Neuron (in vitro differentiated cells): ENCODE data around the gene LRRC74B.
"Not testable (repeated sequence)": the region's sequence is repeated elsewhere in the genome, so short reads cannot be mapped to it uniquely, and the experiment has no call there.

Experiments used
- H2AFZ ChIP-seq: one replicate; pipeline ENCODE4 v1.6.1; 2013; ENCODE audit warnings: low read depth, mild to moderate bottlenecking, inconsistent platforms, low read length, moderate library complexity
- H3K27me3 ChIP-seq: one replicate; pipeline ENCODE4 v1.6.1; 2013; ENCODE audit warnings: low read length; ENCODE audit not compliant: insufficient read depth
- H3K36me3 ChIP-seq: one replicate; pipeline ENCODE4 v1.6.1; 2013; ENCODE audit warnings: low read length; ENCODE audit not compliant: insufficient read depth
- H3K4me1 ChIP-seq: one replicate; pipeline ENCODE4 v1.6.1; 2013; ENCODE audit warnings: low read length; ENCODE audit not compliant: insufficient read depth
- H3K4me3 ChIP-seq: 2 replicates; pipeline ENCODE4 v1.5.1; 2013; ENCODE audit warnings: mild to moderate bottlenecking, low read length, moderate library complexity
- H3K9me3 ChIP-seq: one replicate; pipeline ENCODE4 v1.6.1; 2013; ENCODE audit warnings: low read length

LRRC74B gene

GRCh38 chr22:21009208-21009607 lies 36.5 kb upstream of the LRRC74B start:
- not testable (repeated sequence) for H2AFZ ChIP-seq, H3K27me3 ChIP-seq, H3K4me3 ChIP-seq, H3K9me3 ChIP-seq, H3K36me3 ChIP-seq
- H3K4me1 ChIP-seq: peaks cover 11% of the 10 kb centered on the region

GRCh38 chr22:21009638-21010425 lies 35.9 kb upstream of the LRRC74B start:
- H3K27me3 ChIP-seq: no peaks in the 10 kb centered on the region
- peaks cover 8% of the 10 kb centered on the region for H3K36me3 ChIP-seq
- H3K4me3 ChIP-seq: no peak overlapping the region
- no peaks in the 10 kb centered on the region for H3K9me3 ChIP-seq
- no peak overlapping the region for H2AFZ ChIP-seq
- H3K4me1 ChIP-seq: peaks cover 17% of the 10 kb centered on the region

DNA sequence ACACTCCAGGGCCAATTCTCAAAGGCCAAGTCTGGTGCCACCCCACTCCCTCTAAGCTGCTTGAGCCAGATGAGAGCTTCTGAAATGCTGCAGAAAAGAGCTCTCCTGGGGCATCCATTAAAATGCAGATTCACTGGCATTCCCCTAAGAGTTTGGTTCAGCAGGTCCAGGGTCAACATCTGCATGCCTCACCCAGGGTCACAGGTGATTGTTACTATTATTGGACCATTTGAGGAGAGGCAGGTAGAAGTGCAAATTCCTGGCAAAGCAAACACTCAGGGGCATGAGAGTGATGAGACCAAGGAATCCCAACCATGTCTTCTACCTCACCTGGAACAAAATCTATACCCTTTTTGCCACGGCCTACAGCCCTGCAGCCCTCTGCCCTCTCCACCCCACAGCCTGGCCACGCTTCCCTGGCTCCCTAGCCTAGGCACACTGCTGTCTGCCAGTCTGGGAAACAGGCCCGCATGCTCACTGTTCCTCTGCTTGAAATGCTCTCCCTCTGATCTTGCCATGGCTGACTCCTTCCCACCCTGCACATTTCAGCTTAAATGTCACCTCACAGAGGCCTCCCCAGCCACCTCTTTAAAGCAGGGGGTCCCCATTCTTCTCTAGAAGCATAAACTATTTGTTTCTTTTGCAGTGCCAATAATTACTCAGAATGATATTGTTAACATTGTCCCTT lies 35.2 kb upstream of the LRRC74B start:
- H3K9me3 ChIP-seq: no peaks in the 10 kb centered on the region
- no peak overlapping the region for H2AFZ ChIP-seq
- peaks cover 24% of the 10 kb centered on the region for H3K4me1 ChIP-seq
- no peak overlapping the region for H3K4me3 ChIP-seq
- peaks cover 8% of the 10 kb centered on the region for H3K36me3 ChIP-seq
- H3K27me3 ChIP-seq: no peaks in the 10 kb centered on the region

- peak overlapping the region; percentile 62 for H3K4me3 ChIP-seq
- peaks cover 6% of the 10 kb centered on the region for H3K36me3 ChIP-seq
- no peak overlapping the region for H2AFZ ChIP-seq
- peaks cover 30% of the 10 kb centered on the region for H3K4me1 ChIP-seq
- H3K9me3 ChIP-seq: no peaks in the 10 kb centered on the region
- H3K27me3 ChIP-seq: no peaks in the 10 kb centered on the region
These were observed 33.0 kb upstream of the LRRC74B start for GRCh38 chr22:21012446-21013407.

DNA sequence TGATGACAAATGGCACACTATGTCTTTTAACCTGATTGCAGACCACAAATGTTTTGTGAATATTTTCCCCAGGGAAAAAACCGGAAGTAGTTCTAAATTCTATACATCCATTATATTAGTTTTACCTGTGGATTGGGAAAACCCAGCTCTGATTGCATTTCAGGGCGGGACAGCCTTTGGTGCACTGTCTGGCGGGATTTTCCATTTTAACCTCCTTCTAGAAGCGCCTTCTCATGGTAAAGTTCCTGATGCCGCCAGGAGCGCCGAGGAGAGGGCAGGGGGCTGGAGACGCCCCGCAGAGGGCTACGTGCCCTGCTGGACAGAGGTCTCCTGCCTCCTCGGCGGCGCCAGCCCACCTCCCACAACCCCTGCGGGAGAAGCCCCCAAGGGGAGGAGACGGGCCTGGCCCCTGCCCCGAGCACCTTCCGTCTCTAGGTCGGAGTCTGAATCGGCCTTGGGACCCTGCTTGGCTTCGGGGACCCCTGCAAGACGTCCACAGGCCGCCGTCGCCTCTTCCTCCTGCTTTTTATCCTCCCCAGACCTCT lies 32.0 kb upstream of the LRRC74B start:
- Histone ChIP-seq H3K4me1 (peaks cover 30% of the 10 kb centered on the region), H3K9me3 (no peaks in the 10 kb centered on the region), H2AFZ (peak overlapping the region; percentile 66), H3K4me3 (peak overlapping the region; percentile 62), H3K36me3 (peaks cover under 1% of the 10 kb centered on the region), H3K27me3 (no peaks in the 10 kb centered on the region)

DNA sequence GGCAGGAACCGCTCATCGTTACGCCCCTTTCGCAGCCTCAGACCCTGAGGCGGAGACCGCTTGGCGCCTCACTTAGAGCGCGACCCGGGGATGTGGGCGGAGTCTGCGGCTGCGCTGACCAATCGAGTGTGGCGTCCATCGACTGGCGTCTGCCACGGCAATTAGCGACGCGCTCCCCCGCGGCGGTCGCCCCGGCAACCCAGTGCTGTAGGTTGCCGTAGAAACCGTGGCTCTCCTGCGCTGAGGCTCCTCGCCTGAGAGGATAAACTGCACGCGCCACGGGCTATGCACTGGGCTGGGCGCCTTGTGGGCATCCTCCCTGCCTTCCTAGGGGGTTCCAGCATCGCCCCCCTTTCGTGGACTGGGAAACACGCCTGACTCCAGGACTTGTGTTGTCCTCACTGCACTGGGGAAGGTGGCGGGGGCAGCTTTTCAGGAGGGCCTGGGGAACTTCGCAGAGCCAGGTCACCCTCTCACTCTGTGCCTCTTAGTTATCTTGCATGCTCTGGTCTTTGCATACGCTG lies 31.5 kb upstream of the LRRC74B start:
- Histone ChIP-seq H3K9me3 (no peaks in the 10 kb centered on the region), H3K4me1 (peaks cover 30% of the 10 kb centered on the region), H3K27me3 (no peaks in the 10 kb centered on the region), H3K4me3 (peak overlapping the region; percentile 62), H2AFZ (peak overlapping the region; percentile 66), H3K36me3 (no peaks in the 10 kb centered on the region)

DNA sequence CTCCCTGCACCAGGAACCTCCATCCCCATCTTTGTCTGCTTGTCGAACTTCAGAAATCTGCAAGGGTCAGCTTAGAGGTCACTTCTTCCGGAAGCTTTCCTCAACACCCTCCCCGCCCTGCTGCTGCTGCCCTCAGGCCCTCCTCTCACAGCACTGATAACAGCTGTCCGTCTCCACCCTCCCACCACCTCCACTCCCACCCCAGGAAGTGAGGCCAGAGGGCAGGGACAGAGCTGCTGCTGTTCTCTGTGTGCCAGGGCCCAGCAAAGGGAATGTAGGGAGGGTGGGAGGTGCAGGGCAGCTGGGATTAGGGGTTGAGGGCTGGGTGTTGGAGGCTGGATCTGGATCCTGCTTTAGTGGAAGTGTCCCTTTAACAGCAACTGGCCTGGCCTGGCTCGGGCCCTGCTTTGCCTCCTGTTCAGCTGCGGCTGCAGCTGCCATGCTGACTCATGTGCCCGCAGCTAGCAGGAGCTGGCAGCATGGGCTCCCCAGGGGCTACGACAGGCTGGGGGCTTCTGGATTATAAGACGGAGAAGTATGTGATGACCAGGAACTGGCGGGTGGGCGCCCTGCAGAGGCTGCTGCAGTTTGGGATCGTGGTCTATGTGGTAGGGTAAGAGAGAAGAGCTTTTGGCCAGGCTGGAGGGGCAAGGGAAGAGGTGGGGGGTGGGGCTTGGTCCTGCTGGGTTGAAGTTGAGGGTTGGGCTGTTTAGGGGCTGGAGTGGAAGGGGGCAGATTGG lies 30.9 kb upstream of the LRRC74B start, which contains the start of gene P2RX6:
P2RX6 (plus strand) TSS at position 440 of the 740 bp plus-strand sequence; CDS start at position 450, 10 bp downstream.
- Histone ChIP-seq H3K4me1 (peaks cover 30% of the 10 kb centered on the region), H3K9me3 (no peaks in the 10 kb centered on the region), H3K36me3 (no peaks in the 10 kb centered on the region), H2AFZ (peak within 1 kb of the TSS; percentile 66), H3K4me3 (peak within 1 kb of the TSS; percentile 62), H3K27me3 (no peaks in the 10 kb centered on the region)

- H3K4me1 ChIP-seq: peaks cover 30% of the 10 kb centered on the region
- no peaks in the 10 kb centered on the region for H3K36me3 ChIP-seq
- no peak overlapping the region for H2AFZ ChIP-seq
- no peaks in the 10 kb centered on the region for H3K27me3 ChIP-seq
- H3K9me3 ChIP-seq: no peaks in the 10 kb centered on the region
- H3K4me3 ChIP-seq: peak overlapping the region; percentile 62
These were observed 30.2 kb upstream of the LRRC74B start for GRCh38 chr22:21015466-21016006.

DNA sequence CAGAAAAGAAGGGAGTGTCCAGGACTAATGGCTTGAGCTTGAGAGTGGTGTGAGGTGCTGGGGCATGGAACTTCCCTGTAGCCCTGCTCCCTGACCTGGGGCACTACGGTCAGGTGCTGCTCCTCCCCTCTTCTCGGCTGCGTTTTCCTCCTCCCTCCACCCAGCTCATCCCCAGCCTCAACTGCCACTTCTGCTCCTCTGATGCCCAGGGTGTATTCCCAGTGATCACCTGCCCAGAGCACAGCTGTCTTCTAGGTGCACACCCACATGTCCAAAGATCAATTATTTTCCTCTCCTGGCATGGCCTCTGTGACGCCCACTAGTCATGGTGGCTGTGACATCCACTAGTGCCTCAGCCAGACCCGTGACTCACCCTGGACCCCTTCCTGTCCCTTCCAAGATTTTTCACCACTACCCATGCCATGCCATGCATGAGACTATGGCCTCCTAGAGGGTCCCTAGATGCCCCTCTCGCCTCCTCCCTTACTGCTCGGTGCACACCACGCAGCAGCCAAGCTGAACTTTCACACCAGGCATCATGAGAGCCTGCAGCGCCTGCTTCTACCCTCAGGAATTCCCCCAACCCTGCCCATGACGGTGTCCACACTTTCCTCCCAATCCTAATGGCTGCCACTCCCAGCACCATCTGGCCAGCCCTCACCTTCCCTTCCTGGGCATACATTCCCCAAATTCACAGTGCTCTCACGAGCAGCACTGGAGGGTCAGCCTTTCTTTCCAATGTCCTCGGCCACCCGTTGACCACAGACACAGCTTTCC lies 28.9 kb upstream of the LRRC74B start:
- no peaks in the 10 kb centered on the region for H3K36me3 ChIP-seq
- no peaks in the 10 kb centered on the region for H3K27me3 ChIP-seq
- no peak overlapping the region for H3K4me3 ChIP-seq
- peaks cover 30% of the 10 kb centered on the region for H3K4me1 ChIP-seq
- H3K9me3 ChIP-seq: no peaks in the 10 kb centered on the region
- no peak overlapping the region for H2AFZ ChIP-seq

DNA sequence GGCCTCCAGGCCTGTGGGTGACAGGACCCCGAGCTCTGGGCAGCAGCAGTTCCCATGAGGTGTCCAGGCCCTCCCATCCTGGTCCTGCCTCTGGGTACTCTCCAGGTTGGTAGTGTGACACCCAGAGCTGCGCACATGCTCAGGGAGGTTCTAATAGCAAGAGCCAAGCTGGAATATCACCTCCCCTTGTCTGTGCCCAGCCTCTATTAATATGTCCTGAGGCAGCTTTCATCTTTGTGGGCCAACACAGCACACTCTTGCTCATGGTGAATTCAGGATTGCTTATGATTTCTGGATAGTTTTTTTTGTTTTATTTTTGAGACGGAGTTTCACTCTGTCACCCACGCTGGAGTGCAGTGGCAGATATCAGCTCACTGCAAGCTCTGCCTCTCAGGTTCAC lies 27.4 kb upstream of the LRRC74B start:
- no peak overlapping the region for H2AFZ ChIP-seq

GRCh38 chr22:21020802-21021429 lies 24.8 kb upstream of the LRRC74B start:
- peaks cover 3% of the 10 kb centered on the region for H3K4me1 ChIP-seq
- H3K9me3 ChIP-seq: no peaks in the 10 kb centered on the region
- no peak overlapping the region for H2AFZ ChIP-seq
- no peaks in the 10 kb centered on the region for H3K36me3 ChIP-seq
- H3K4me3 ChIP-seq: no peak overlapping the region
- peaks cover 4% of the 10 kb centered on the region for H3K27me3 ChIP-seq

More for the DNA sequence above, 27.4 kb upstream of the LRRC74B start:
- Histone ChIP-seq H3K9me3 (no peaks in the 10 kb centered on the region), H3K27me3 (peaks cover 4% of the 10 kb centered on the region), H3K4me3 (no peak overlapping the region), H3K4me1 (peaks cover 23% of the 10 kb centered on the region), H3K36me3 (no peaks in the 10 kb centered on the region)
